ENCODE results near the gene ABHD17A.

Gene ABHD17A

DNA sequence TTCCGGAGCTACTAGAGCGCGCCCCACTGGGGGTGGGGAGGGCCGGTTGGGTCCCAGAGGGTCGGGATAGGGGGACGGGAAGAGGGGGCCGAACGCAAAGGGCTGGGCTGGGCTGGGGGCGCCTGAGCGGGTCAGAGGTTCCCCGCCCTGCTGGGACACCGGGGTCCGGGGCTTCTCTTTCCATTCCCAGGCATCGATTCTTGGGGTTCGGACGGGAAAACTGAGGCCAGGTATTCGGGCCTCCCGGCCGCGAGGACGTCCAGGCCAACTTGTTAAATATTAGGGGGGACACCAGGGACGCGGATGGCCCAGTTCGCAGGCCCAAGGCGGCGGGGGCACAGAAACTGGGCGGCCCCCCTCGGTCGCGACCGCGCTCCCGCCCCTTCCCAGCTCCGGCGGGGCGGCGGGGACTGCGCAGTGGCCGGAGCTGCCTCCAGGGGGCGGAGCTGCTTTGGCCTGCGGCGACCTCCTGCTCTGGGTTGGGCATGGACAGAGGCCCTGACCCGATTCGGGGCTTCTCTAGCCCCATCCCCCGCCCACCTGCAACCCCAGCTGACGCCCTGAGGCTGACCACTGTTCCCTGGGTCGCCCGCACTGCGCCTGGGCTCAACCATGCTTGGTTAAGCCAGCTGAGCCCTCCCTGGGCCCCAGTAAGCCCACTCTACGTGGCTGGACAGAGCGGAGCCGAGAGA is 20.7 kb downstream of the ABHD17A start:
- peaks cover 22 to 28% of the 10 kb centered on the region in 2 donors for H3K4me1 ChIP-seq (ENCODE audit: control insufficient read depth in 1 of 2, insufficient read depth in 2 of 2, low read length in 2 of 2)
- peak overlapping the region; percentile 59 to 73 for H3K4me3 ChIP-seq (ENCODE audit: low read depth in 1 of 2, low read length in 2 of 2)
- H3K9me3 ChIP-seq (ENCODE audit: control insufficient read depth in 1 of 2, low read length in 2 of 2): no peaks in the 10 kb centered on the region
- H3K36me3 ChIP-seq (ENCODE audit: control insufficient read depth in 1 of 2, insufficient read depth in 2 of 2, low read length in 2 of 2): no peaks in the 10 kb centered on the region
- no peaks in the 10 kb centered on the region for H3K27me3 ChIP-seq (ENCODE audit: control insufficient read depth in 1 of 2, insufficient read depth in 2 of 2, low read length in 2 of 2)
- peak overlapping the region; percentile 68 to 69 for H3K9ac ChIP-seq (ENCODE audit: low read depth in 1 of 2, low read length in 2 of 2)
- H3K27ac ChIP-seq (ENCODE audit: low read depth, low read length): peak overlapping the region; percentile 75

- Histone ChIP-seq H3K27ac (ENCODE audit: low read depth, low read length) (peak overlapping the region; percentile 75), H3K4me3 (ENCODE audit: low read depth in 1 of 2, low read length in 2 of 2) (peak overlapping the region; percentile 59 to 73), H3K4me1 (ENCODE audit: control insufficient read depth in 1 of 2, insufficient read depth in 2 of 2, low read length in 2 of 2) (peaks cover 30 to 34% of the 10 kb centered on the region in 2 donors), H3K9me3 (ENCODE audit: control insufficient read depth in 1 of 2, low read length in 2 of 2) (no peaks in the 10 kb centered on the region), H3K9ac (ENCODE audit: low read depth in 1 of 2, low read length in 2 of 2) (peak overlapping the region; percentile 68 to 69), H3K36me3 (ENCODE audit: control insufficient read depth in 1 of 2, insufficient read depth in 2 of 2, low read length in 2 of 2) (no peaks in the 10 kb centered on the region), H3K27me3 (ENCODE audit: control insufficient read depth in 1 of 2, insufficient read depth in 2 of 2, low read length in 2 of 2) (no peaks in the 10 kb centered on the region)
Observed at GRCh38 chr19:1863638-1864479, 21.4 kb downstream of the ABHD17A start.

GRCh38 chr19:1863328-1863637 is 22.0 kb downstream of the ABHD17A start, which contains the start of gene KLF16:
Gene KLF16 (minus strand): TSS chr19:1863579. CDS start chr19:1863497, 82 bp downstream.
- Histone ChIP-seq H3K4me3 (ENCODE audit: low read depth in 1 of 2, low read length in 2 of 2) (peak within 1 kb of the TSS; percentile 75 to 81), H3K9me3 (ENCODE audit: control insufficient read depth in 1 of 2, low read length in 2 of 2) (no peaks in the 10 kb centered on the region), H3K36me3 (ENCODE audit: control insufficient read depth in 1 of 2, insufficient read depth in 2 of 2, low read length in 2 of 2) (no peaks in the 10 kb centered on the region), H3K9ac (ENCODE audit: low read depth in 1 of 2, low read length in 2 of 2) (peak within 1 kb of the TSS; percentile 81 to 84), H3K4me1 (ENCODE audit: control insufficient read depth in 1 of 2, insufficient read depth in 2 of 2, low read length in 2 of 2) (peaks cover 36 to 40% of the 10 kb centered on the region in 2 donors), H3K27me3 (ENCODE audit: control insufficient read depth in 1 of 2, insufficient read depth in 2 of 2, low read length in 2 of 2) (no peaks in the 10 kb centered on the region), H3K27ac (ENCODE audit: low read depth, low read length) (peak within 1 kb of the TSS; percentile 87)

DNA sequence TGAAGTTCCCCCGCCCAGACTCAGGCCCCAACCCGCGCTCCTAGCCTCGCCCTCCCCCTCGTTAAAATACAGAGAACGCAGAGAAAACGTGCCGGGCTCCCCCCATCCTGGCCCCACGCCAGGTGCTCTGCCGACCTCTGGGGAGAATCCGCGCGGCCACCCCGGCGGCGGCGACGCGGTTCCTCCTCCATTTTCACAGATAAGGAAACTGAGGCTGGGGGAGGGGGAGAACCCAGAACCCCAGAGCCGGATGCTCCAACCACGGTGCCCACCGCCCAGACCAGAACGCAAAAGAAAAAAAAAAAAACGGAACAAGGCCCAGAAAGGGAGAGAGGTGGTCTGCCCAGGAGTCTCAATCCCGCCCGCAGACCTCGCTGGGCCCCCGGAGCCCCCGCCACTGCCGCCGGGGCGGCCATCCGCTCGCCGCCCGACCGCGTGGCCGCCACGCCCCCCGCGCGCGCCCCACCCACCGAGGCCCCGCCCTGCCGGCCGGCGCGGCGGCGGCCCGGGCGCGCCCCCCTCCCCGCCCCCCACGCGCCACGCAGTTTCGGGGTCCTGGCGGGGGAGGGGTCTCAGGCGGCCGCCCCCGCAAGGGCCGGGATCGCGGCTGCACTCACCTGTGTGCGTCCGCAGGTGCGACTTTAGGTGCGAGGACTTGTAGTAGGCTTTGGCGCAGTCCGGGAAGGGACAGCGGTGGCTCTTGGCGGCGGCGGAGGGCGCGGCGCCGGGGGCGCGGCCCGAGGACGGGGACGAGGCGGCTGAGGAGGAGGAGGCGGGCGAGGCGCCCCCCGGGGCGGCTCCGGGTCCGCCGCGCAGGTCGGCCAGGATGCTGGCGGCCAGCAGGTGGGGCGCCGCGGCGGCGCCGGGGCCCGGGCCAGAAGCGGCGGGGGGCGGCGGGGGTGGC is 22.6 kb downstream of the ABHD17A start:
- no peaks in the 10 kb centered on the region for H3K36me3 ChIP-seq (ENCODE audit: control insufficient read depth in 1 of 2, insufficient read depth in 2 of 2, low read length in 2 of 2)
- peak overlapping the region; percentile 75 to 81 for H3K4me3 ChIP-seq (ENCODE audit: low read depth in 1 of 2, low read length in 2 of 2)
- peaks cover 42 to 46% of the 10 kb centered on the region in 2 donors for H3K4me1 ChIP-seq (ENCODE audit: control insufficient read depth in 1 of 2, insufficient read depth in 2 of 2, low read length in 2 of 2)
- no peaks in the 10 kb centered on the region for H3K9me3 ChIP-seq (ENCODE audit: control insufficient read depth in 1 of 2, low read length in 2 of 2)
- no peaks in the 10 kb centered on the region for H3K27me3 ChIP-seq (ENCODE audit: control insufficient read depth in 1 of 2, insufficient read depth in 2 of 2, low read length in 2 of 2)
- H3K27ac ChIP-seq (ENCODE audit: low read depth, low read length): peak overlapping the region; percentile 87
- H3K9ac ChIP-seq (ENCODE audit: low read depth in 1 of 2, low read length in 2 of 2): peak overlapping the region; percentile 81 to 84

- H3K9ac ChIP-seq (ENCODE audit: low read depth in 1 of 2, low read length in 2 of 2): peak overlapping the region; percentile 81 to 84
- peaks cover 44 to 47% of the 10 kb centered on the region in 2 donors for H3K4me1 ChIP-seq (ENCODE audit: control insufficient read depth in 1 of 2, insufficient read depth in 2 of 2, low read length in 2 of 2)
- no peaks in the 10 kb centered on the region for H3K36me3 ChIP-seq (ENCODE audit: control insufficient read depth in 1 of 2, insufficient read depth in 2 of 2, low read length in 2 of 2)
- H3K4me3 ChIP-seq (ENCODE audit: low read depth in 1 of 2, low read length in 2 of 2): peak overlapping the region; percentile 73 to 81
- no peak overlapping the region for H3K27ac ChIP-seq (ENCODE audit: low read depth, low read length)
- no peaks in the 10 kb centered on the region for H3K9me3 ChIP-seq (ENCODE audit: control insufficient read depth in 1 of 2, low read length in 2 of 2)
- H3K27me3 ChIP-seq (ENCODE audit: control insufficient read depth in 1 of 2, insufficient read depth in 2 of 2, low read length in 2 of 2): no peaks in the 10 kb centered on the region
Observed at GRCh38 chr19:1862068-1862423, 23.2 kb downstream of the ABHD17A start.

DNA sequence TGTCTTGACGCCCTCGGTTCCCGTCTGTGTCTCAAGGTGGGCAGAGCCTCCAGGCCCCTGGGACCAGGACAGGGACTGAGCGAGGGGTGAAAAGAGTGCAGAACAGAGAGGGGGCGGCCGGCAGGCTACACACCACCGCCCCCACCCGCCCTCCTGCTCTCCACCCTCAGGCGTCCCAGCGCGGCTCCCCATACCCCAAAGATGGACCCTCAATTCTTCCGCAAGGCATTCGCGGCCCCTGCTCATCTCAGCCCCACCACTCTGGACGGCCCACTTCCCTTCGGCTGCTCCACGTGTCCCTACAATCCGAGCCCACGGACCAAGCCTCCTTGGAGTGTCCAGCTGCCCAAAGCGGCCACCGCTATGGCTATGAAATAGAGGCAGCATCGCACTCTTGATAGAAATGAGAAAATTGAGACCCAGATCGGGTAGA is 23.7 kb downstream of the ABHD17A start:
- Histone ChIP-seq H3K9ac (ENCODE audit: low read depth in 1 of 2, low read length in 2 of 2) (peak overlapping the region; percentile 81 to 84), H3K27me3 (ENCODE audit: control insufficient read depth in 1 of 2, insufficient read depth in 2 of 2, low read length in 2 of 2) (no peaks in the 10 kb centered on the region), H3K4me1 (ENCODE audit: control insufficient read depth in 1 of 2, insufficient read depth in 2 of 2, low read length in 2 of 2) (peaks cover 45 to 47% of the 10 kb centered on the region in 2 donors), H3K27ac (ENCODE audit: low read depth, low read length) (no peak overlapping the region), H3K4me3 (ENCODE audit: low read depth in 1 of 2, low read length in 2 of 2) (peak overlapping the region; percentile 73 to 81), H3K9me3 (ENCODE audit: control insufficient read depth in 1 of 2, low read length in 2 of 2) (no peaks in the 10 kb centered on the region), H3K36me3 (ENCODE audit: control insufficient read depth in 1 of 2, insufficient read depth in 2 of 2, low read length in 2 of 2) (no peaks in the 10 kb centered on the region)

DNA sequence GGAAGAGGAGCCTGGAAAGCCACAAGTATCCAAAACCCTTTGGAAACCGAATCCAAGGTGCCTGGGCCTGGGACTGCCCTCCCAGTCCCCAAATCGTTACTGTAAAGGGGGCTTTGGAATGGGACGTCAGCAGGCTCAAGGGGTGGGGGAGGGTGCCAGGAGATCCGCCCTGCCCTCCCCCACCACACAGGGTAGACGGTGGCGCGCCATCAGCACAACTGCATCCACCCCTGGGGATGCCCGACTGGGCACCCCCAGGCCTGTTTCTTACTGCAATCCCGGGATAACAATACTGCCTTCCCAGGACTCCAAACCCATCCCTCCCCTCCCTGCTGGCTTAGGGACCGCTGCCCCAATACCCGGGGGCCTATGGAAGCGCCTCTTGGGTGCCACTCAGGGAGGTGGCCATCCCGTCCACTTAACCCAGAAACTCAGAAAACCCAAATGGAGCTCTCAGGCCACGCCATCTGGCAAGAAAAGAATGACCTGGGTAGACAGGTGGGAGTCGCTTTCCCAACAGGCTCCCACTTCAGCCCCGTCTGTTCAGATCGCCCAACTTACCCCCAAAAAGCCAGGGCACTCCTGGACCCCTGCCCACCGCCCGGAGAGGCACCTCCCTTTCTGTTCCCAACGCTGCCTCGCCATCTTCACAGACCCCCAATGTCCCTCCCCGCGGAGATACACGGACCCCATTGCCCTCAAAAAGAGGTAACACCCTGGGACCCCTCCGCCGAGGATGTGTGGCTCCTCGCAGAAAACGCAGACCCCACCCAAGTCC is 24.3 kb downstream of the ABHD17A start:
- peak overlapping the region; percentile 78 for H3K27ac ChIP-seq (ENCODE audit: low read depth, low read length)
- H3K4me3 ChIP-seq (ENCODE audit: low read depth in 1 of 2, low read length in 2 of 2): peak overlapping the region; percentile 73 to 81
- no peaks in the 10 kb centered on the region for H3K9me3 ChIP-seq (ENCODE audit: control insufficient read depth in 1 of 2, low read length in 2 of 2)
- H3K27me3 ChIP-seq (ENCODE audit: control insufficient read depth in 1 of 2, insufficient read depth in 2 of 2, low read length in 2 of 2): no peaks in the 10 kb centered on the region
- no peaks in the 10 kb centered on the region for H3K36me3 ChIP-seq (ENCODE audit: control insufficient read depth in 1 of 2, insufficient read depth in 2 of 2, low read length in 2 of 2)
- peak overlapping the region; percentile 81 to 84 for H3K9ac ChIP-seq (ENCODE audit: low read depth in 1 of 2, low read length in 2 of 2)
- peaks cover 51 to 53% of the 10 kb centered on the region in 2 donors for H3K4me1 ChIP-seq (ENCODE audit: control insufficient read depth in 1 of 2, insufficient read depth in 2 of 2, low read length in 2 of 2)

- Histone ChIP-seq H3K4me1 (ENCODE audit: control insufficient read depth in 1 of 2, insufficient read depth in 2 of 2, low read length in 2 of 2) (peaks cover 57 to 59% of the 10 kb centered on the region in 2 donors), H3K9ac (ENCODE audit: low read depth in 1 of 2, low read length in 2 of 2) (peak overlapping the region; percentile 78 to 81), H3K27me3 (ENCODE audit: control insufficient read depth in 1 of 2, insufficient read depth in 2 of 2, low read length in 2 of 2) (no peaks in the 10 kb centered on the region), H3K27ac (ENCODE audit: low read depth, low read length) (peak overlapping the region; percentile 78), H3K36me3 (ENCODE audit: control insufficient read depth in 1 of 2, insufficient read depth in 2 of 2, low read length in 2 of 2) (no peaks in the 10 kb centered on the region), H3K4me3 (ENCODE audit: low read depth in 1 of 2, low read length in 2 of 2) (peak overlapping the region; percentile 73 to 81), H3K9me3 (ENCODE audit: control insufficient read depth in 1 of 2, low read length in 2 of 2) (no peaks in the 10 kb centered on the region)
Observed at GRCh38 chr19:1860042-1860775, 25.1 kb downstream of the ABHD17A start.

DNA sequence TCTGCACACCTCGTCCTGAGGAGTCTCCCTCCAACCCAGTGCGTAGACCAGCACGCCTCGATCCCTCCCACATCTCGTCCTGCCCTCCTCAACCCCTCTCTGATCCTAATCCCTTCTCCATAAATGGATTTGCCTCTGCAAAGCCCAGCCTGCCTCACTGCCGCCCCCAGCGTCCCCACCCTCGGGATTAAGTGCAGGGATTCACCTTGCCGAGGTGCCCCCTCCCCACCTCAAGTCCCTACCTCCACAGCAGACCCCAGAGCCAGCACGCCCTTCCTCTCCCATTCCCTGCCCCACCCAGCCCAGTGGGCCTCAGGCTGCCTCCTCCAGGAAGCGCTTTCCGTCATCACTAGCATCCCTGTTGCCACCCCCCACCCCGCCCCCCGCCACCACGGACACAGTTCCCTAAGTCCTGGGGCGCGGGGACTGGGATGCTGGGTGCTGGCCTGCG is 25.9 kb downstream of the ABHD17A start:
- no peaks in the 10 kb centered on the region for H3K27me3 ChIP-seq (ENCODE audit: control insufficient read depth in 1 of 2, insufficient read depth in 2 of 2, low read length in 2 of 2)
- peaks cover 61 to 63% of the 10 kb centered on the region in 2 donors for H3K4me1 ChIP-seq (ENCODE audit: control insufficient read depth in 1 of 2, insufficient read depth in 2 of 2, low read length in 2 of 2)
- H3K4me3 ChIP-seq (ENCODE audit: low read depth in 1 of 2, low read length in 2 of 2): peak overlapping the region; percentile 48 to 81
- peak overlapping the region; percentile 62 for H3K27ac ChIP-seq (ENCODE audit: low read depth, low read length)
- peak overlapping the region; percentile 45 to 97 for H3K9ac ChIP-seq (ENCODE audit: low read depth in 1 of 2, low read length in 2 of 2)
- no peaks in the 10 kb centered on the region for H3K9me3 ChIP-seq (ENCODE audit: control insufficient read depth in 1 of 2, low read length in 2 of 2)
- no peaks in the 10 kb centered on the region for H3K36me3 ChIP-seq (ENCODE audit: control insufficient read depth in 1 of 2, insufficient read depth in 2 of 2, low read length in 2 of 2)
